ENCODE results near the gene ADAM8. TPM values are rescaled to one million over a fixed set of nuclear protein-coding genes. Genes with fewer than 3 reads are reported as not detected.
"Not testable (repeated sequence)": the region's sequence is repeated elsewhere in the genome, so short reads cannot be mapped to it uniquely, and the experiment has no call there.

Gene ADAM8
- total RNA-seq, 2 experiments from 2014 or later = 90.8 to 91.0 TPM

DNA sequence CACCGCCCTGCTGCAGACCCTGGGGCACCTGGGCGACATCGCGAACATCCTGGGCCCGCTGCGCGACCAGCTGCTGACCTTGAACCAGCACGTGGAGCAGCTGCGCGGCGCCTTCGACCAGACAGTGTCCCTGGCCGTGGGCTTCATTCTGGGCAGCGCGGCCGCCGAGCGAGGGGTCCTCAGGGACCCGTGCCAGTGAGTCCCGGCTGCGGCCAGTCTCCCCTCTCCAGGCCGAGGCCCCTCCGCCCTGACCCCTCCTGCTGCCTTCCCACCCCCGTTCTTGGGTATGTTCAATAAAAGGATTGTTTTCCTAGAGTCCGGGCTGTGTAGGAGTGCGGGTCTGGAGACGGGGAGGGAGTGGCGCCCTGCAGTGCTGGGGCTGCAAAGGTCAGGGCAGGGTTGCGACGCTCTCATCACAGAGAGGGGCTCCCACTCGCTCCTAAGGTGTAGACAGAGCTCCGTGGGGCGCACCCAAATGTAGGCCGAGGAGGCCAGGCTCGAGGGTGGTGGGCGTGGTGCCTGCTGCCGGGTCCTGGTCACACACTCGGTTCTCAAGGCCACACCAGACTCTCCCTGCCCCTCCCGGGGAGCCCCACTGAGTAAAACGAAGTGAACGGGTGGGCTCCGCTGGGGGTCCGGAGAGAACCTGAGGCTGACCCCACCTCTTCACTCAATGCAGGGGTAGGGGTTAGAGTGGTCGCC is 45.3 kb downstream of the ADAM8 start:
- Mint-ChIP-seq H3K27me3 (peaks cover 70% of the 10 kb centered on the region), H3K36me3 (peaks cover 1% of the 10 kb centered on the region), H3K9me3 (no peaks in the 10 kb centered on the region), H3K27ac (no peak overlapping the region), H3K4me3 (no peak overlapping the region), H3K4me1 (peaks cover 10% of the 10 kb centered on the region)
- ATAC-seq (ENCODE audit: low read depth) = no peak
- POLR2A ChIA-PET = no interaction called here
- no peak for DNase-seq

DNA sequence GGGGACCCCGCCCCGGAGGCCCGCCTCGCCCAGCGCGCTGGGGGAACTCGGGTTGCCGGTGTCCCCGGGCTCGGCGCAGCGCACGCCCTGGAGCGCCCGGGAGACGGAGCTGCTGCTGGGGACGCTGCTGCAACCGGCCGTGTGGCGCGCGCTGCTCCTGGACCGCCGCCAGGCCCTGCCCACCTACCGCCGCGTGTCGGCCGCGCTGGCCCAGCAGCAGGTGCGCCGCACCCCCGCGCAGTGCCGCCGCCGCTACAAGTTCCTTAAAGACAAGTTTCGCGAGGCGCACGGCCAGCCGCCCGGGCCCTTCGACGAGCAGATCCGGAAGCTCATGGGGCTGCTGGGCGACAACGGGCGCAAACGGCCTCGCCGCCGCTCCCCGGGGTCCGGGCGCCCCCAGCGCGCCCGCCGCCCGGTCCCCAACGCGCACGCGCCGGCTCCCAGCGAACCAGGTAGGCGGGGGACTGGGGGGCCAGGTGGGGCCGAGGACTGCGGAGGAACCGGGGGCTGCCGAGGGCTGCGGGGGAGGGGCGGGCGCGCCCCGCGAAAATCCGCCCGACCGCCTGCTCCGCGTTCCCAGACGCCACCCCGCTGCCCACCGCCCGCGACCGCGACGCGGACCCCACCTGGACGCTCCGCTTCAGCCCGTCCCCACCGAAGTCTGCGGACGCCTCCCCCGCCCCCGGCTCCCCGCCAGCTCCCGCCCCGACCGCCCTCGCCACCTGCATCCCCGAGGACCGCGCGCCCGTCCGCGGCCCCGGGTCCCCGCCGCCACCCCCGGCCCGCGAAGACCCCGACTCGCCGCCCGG is 46.1 kb downstream of the ADAM8 start:
- POLR2A ChIA-PET = no interaction called here
- no peak overlapping the region for H3K4me3 Mint-ChIP-seq
- peak; percentile 45 for DNase-seq

DNA sequence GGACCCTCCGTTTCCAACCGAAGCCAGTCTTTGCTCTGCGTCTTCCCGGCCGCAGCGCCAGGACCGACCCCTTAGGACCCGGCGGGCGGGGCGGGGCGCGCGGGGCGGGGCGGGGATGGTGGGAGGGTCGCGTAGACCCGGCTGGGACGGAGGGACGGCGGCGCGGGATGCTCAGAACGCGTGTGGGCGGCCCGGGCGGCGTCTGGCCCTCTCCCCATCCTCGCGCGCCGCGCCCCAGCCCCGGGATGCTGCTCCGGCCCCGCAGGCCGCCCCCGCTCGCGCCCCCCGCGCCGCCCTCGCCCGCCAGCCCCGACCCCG is 46.7 kb downstream of the ADAM8 start, which contains the start of gene UTF1:
Gene UTF1, plus strand, starts transcription at position 174 of the 318 bp plus-strand sequence. Its CDS starts 72 bp downstream, at position 246.
- H3K4me1 Mint-ChIP-seq = peaks cover 18% of the 10 kb centered on the region
- H3K36me3 Mint-ChIP-seq = peaks cover 1% of the 10 kb centered on the region
- POLR2A ChIA-PET = no interaction called here
- H3K9me3 Mint-ChIP-seq = no peaks in the 10 kb centered on the region
- peaks cover 64% of the 10 kb centered on the region for H3K27me3 Mint-ChIP-seq
- peak within 1 kb of the TSS; percentile 67 for H3K27ac Mint-ChIP-seq
- DNase-seq (no peak), ATAC-seq (ENCODE audit: low read depth) (no peak)
- peak within 1 kb of the TSS; percentile 39 for H3K4me3 Mint-ChIP-seq

More for the DNA sequence above, 46.1 kb downstream of the ADAM8 start:
- Mint-ChIP-seq H3K4me1 (peaks cover 17% of the 10 kb centered on the region), H3K9me3 (no peaks in the 10 kb centered on the region), H3K36me3 (peaks cover 1% of the 10 kb centered on the region), H3K27me3 (peaks cover 66% of the 10 kb centered on the region), H3K27ac (no peak overlapping the region)
- ATAC-seq (ENCODE audit: low read depth) = no peak

- Mint-ChIP-seq H3K27me3 (peaks cover 60% of the 10 kb centered on the region), H3K4me1 (peaks cover 16% of the 10 kb centered on the region), H3K36me3 (peaks cover 1% of the 10 kb centered on the region), H3K4me3 (peak overlapping the region; percentile 39), H3K27ac (peak overlapping the region; percentile 67), H3K9me3 (no peaks in the 10 kb centered on the region)
- POLR2A ChIA-PET = no interaction called here
- no peak for ATAC-seq (ENCODE audit: low read depth)
- no peak for DNase-seq
Observed at GRCh38 chr10:133229265-133230043, 47.2 kb downstream of the ADAM8 start.

GRCh38 chr10:133227256-133227655 is 49.4 kb downstream of the ADAM8 start:
- POLR2A ChIA-PET = no interaction called here
- DNase-seq = no peak

DNA sequence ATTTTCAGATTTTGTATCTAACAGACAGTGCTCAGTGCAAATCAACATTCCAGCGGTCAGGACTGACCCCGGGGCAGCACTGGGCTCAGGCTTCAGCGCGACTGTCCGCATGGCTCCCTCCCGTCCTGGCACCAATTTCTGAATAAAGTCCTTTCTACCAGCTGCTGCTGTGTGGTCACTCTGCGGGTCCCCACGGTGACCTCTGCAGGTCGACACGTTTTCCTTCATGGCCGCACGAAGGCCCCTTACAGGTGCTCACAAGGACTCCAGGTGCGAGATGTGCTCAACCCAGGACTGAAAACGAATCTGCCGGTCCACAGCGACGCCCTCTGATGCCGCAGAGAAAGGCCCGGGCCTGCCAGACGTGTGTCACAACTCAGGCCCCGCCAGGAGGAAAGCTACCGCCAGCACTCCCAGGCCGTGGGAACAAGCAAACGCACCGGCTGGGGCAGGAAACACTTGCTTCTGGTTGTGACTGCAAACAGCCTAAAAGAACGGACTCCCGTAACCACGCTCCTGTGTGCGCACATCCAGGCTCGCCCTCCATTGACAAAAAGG is 50.3 kb downstream of the ADAM8 start:
- peak overlapping the region; percentile 82 for H3K27ac Mint-ChIP-seq
- peak; percentile 56 for DNase-seq

More at GRCh38 chr10:133227256-133227655, 49.4 kb downstream of the ADAM8 start:
- no peak for ATAC-seq (ENCODE audit: low read depth)
- H3K9me3 Mint-ChIP-seq = no peaks in the 10 kb centered on the region
- no peak overlapping the region for H3K4me3 Mint-ChIP-seq
- H3K36me3 Mint-ChIP-seq = peaks cover 1% of the 10 kb centered on the region
- peaks cover 16% of the 10 kb centered on the region for H3K4me1 Mint-ChIP-seq
- H3K27me3 Mint-ChIP-seq = peaks cover 38% of the 10 kb centered on the region
- H3K27ac Mint-ChIP-seq = no peak overlapping the region

DNA sequence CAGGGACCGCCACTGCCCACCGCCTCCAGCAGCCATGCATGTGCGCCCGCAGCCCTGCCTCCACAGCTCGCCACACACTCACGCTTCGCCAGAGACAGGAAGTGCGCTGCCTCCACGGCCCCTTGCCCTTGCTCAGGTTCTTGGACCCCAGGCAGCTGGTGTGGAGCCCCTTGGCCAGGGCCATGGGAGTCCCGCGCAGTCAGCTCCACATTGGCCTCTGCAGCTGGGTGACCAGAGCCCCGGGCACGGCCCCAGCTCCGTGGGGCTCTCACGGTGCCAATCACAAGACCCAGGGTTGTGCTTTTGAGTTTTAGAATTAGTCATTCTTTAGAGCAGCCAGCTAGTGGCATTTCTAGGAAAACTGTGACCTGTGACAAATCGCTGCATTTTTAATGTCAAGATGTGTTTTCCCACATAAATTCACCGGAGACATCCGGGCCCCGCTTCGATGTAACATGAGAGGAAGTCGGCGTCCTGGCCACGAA is 50.9 kb downstream of the ADAM8 start:
- Mint-ChIP-seq H3K27me3 (peaks cover 28% of the 10 kb centered on the region), H3K4me1 (peaks cover 17% of the 10 kb centered on the region), H3K4me3 (peak overlapping the region; percentile 67), H3K36me3 (peaks cover 1% of the 10 kb centered on the region), H3K9me3 (no peaks in the 10 kb centered on the region), H3K27ac (peak overlapping the region; percentile 82)
- POLR2A ChIA-PET = interaction anchor here (0.6 to 1.3 kb wide), 2 partner anchors 50 to 53 kb away, joined by 3 to 4 read pairs; no protein-coding TSS in a partner anchor
- DNase-seq (peak; percentile 57), ATAC-seq (ENCODE audit: low read depth) (peak; percentile 59)

More for the DNA sequence above, 50.3 kb downstream of the ADAM8 start:
- H3K9me3 Mint-ChIP-seq = no peaks in the 10 kb centered on the region
- POLR2A ChIA-PET = no interaction called here
- peak overlapping the region; percentile 67 for H3K4me3 Mint-ChIP-seq
- peaks cover 1% of the 10 kb centered on the region for H3K36me3 Mint-ChIP-seq
- peak; percentile 65 for ATAC-seq (ENCODE audit: low read depth)
- H3K27me3 Mint-ChIP-seq = peaks cover 31% of the 10 kb centered on the region
- peaks cover 17% of the 10 kb centered on the region for H3K4me1 Mint-ChIP-seq

GRCh38 chr10:133224756-133225372 is 51.8 kb downstream of the ADAM8 start:
- POLR2A ChIA-PET = interaction anchor here (0.6 to 1.3 kb wide), 2 partner anchors 51 to 54 kb away, joined by 3 to 4 read pairs; no protein-coding TSS in a partner anchor
- Mint-ChIP-seq H3K9me3 (no peaks in the 10 kb centered on the region), H3K27me3 (peaks cover 28% of the 10 kb centered on the region), H3K27ac (peak overlapping the region; percentile 82), H3K4me1 (peaks cover 17% of the 10 kb centered on the region), H3K36me3 (peaks cover 1% of the 10 kb centered on the region), H3K4me3 (peak overlapping the region; percentile 67)
- ATAC-seq (ENCODE audit: low read depth) (no peak), DNase-seq (no peak)

DNA sequence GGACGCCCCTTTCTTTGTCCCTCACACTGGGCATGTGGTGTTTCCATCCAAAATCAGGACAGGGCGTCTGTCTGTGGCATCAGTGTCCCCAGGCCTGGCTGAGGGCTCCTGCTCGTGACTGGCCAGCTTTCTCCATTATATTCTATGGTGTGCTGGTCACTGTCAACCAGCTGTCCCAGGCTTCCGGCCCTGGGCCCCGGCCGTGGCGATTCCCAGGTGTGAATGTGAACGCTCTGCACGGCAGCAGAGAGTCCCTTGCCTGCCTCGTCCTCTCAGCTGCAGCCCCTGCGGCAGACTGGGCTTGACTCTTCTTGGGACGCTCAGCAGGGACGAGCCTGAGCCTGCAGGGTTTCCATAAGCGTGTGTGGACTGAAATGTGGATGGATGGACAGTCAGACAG is 52.6 kb downstream of the ADAM8 start:
- DNase-seq = no peak
- Mint-ChIP-seq H3K27me3 (peaks cover 22% of the 10 kb centered on the region), H3K9me3 (no peaks in the 10 kb centered on the region), H3K4me1 (peaks cover 14% of the 10 kb centered on the region), H3K27ac (no peak overlapping the region), H3K36me3 (no peaks in the 10 kb centered on the region), H3K4me3 (no peak overlapping the region)
- no peak for ATAC-seq (ENCODE audit: low read depth)
- POLR2A ChIA-PET = no interaction called here

DNA sequence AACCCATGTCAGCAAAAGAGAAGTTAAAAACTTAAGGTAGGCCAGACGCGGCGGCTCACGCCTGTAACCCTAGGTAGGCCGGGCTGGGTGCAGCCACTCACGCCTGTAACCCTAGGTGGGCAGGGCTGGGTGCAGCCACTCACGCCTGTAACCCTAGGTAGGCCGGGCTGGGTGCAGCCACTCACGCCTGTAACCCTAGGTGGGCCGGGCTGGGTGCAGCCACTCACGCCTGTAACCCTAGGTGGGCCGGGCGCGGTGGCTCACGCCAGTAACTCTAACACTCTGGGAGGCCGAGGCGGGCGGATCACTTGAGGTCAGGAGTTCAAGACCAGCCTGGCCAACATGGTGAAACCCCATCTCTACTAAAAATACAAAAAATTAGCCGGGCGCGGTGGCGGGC is 54.9 kb downstream of the ADAM8 start:
- peaks cover 13% of the 10 kb centered on the region for H3K4me1 Mint-ChIP-seq
- H3K36me3 Mint-ChIP-seq; DNase-seq; ATAC-seq (ENCODE audit: low read depth); H3K27ac Mint-ChIP-seq; POLR2A ChIA-PET; H3K4me3 Mint-ChIP-seq; H3K9me3 Mint-ChIP-seq; H3K27me3 Mint-ChIP-seq: not testable (repeated sequence)

DNA sequence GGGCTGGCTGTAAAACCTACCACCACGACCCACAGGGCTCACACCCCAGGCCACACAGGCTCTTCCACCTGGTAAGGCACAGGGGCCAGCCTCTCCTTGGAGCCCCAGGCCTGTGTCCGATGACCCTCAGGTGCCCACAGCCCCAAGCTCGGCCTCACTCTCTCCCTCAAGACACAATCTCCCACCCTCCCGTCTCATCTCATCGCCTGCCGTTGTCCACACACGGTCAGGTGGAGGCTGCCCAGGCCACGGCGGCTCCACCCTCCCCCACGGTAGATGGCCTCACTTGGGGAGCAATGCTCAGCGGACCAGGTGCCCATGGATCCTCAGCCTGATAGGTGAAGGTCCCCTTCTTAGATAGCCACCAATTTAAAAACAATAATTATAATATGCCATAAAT is 55.3 kb downstream of the ADAM8 start:
- POLR2A ChIA-PET = no interaction called here
- Mint-ChIP-seq H3K4me1 (peaks cover 10% of the 10 kb centered on the region), H3K36me3 (no peaks in the 10 kb centered on the region), H3K27me3 (peaks cover 2% of the 10 kb centered on the region), H3K9me3 (no peaks in the 10 kb centered on the region), H3K4me3 (no peak overlapping the region), H3K27ac (no peak overlapping the region)
- ATAC-seq (ENCODE audit: low read depth) = no peak
- DNase-seq = no peak

- H3K4me1 Mint-ChIP-seq = peaks cover 1% of the 10 kb centered on the region
- no peak for ATAC-seq (ENCODE audit: low read depth)
- H3K9me3 Mint-ChIP-seq = no peaks in the 10 kb centered on the region
- no peak overlapping the region for H3K27ac Mint-ChIP-seq
- no peak for DNase-seq
- POLR2A ChIA-PET = no interaction called here
- H3K36me3 Mint-ChIP-seq = no peaks in the 10 kb centered on the region
- no peak overlapping the region for H3K4me3 Mint-ChIP-seq
- H3K27me3 Mint-ChIP-seq = peaks cover 2% of the 10 kb centered on the region
Observed at GRCh38 chr10:133219782-133220181, 56.9 kb downstream of the ADAM8 start.
